HepG2 (cell line): ENCODE data around the gene CLDN9. TPM values are rescaled to one million over a fixed set of nuclear protein-coding genes. Genes with fewer than 3 reads are reported as not detected.
A peak's percentile ranks its signal among the peaks of the same experiment; 100 is the strongest.

Experiments used
- AGO1 ChIP-seq: fragments of 200-400 bp; formaldehyde crosslinking; IDR thresholded peaks from 2 replicates; pipeline ENCODE4 v1.6.1; 2017; ENCODE audit warnings: mild to moderate bottlenecking, low read depth, low read length, moderate library complexity; ENCODE audit not compliant: poor library complexity, severe bottlenecking
- ARNT2 ChIP-seq: sonication (generic); formaldehyde crosslinking; IDR thresholded peaks from 2 replicates; pipeline ENCODE4 v1.8.0; 2022; ENCODE audit warnings: mild to moderate bottlenecking, low read depth, missing genetic modification reagents, moderate library complexity
- ATF2 ChIP-seq: sonication (generic); formaldehyde crosslinking; IDR thresholded peaks from 2 replicates; pipeline ENCODE4 v1.4.0; 2020; ENCODE audit warnings: missing genetic modification reagents
- BATF2 ChIP-seq: sonication (generic); formaldehyde crosslinking; IDR thresholded peaks from 2 replicates; pipeline ENCODE4 v1.8.0; 2022; ENCODE audit warnings: mild to moderate bottlenecking, missing genetic modification reagents, moderate library complexity
- HCFC1 ChIP-seq: fragments of 150-350 bp; IDR thresholded peaks from 2 replicates; pipeline ENCODE4 v1.6.1; 2014; ENCODE audit warnings: low read depth, low read length
- HNRNPLL ChIP-seq: fragments of 200-400 bp; formaldehyde crosslinking; IDR thresholded peaks from 2 replicates; pipeline ENCODE4 v1.6.1; 2017; ENCODE audit warnings: mild to moderate bottlenecking, low read depth, low read length; ENCODE audit not compliant: poor library complexity, severe bottlenecking
- KDM3A ChIP-seq: IDR thresholded peaks from 2 replicates; pipeline ENCODE4 v1.6.1; 2018; ENCODE audit warnings: low read depth, missing compliant biosample characterization
- PAWR ChIP-seq: sonication (generic); formaldehyde crosslinking; IDR thresholded peaks from 2 replicates; pipeline ENCODE4 v1.4.0; 2020; ENCODE audit warnings: missing genetic modification reagents, mild to moderate bottlenecking, borderline replicate concordance
- SPEN ChIP-seq: sonication (generic); formaldehyde crosslinking; IDR thresholded peaks from 2 replicates; pipeline ENCODE4 v1.5.1; 2020; ENCODE audit warnings: low read depth, mild to moderate bottlenecking, missing genetic modification reagents
- YEATS4 ChIP-seq: sonication (generic); formaldehyde crosslinking; IDR thresholded peaks from 2 replicates; pipeline ENCODE4 v1.4.0; 2020; ENCODE audit warnings: missing genetic modification reagents, borderline replicate concordance
- ZNF333 ChIP-seq: sonication (generic); formaldehyde crosslinking; IDR thresholded peaks from 2 replicates; pipeline ENCODE4 v1.4.0; 2020; ENCODE audit warnings: mild to moderate bottlenecking, missing genetic modification reagents, borderline replicate concordance
- ZNF503 ChIP-seq: sonication (generic); formaldehyde crosslinking; IDR thresholded peaks from 2 replicates; pipeline ENCODE4 v1.4.0; 2020; ENCODE audit warnings: missing genetic modification reagents
- ZNF550 ChIP-seq: sonication (generic); formaldehyde crosslinking; IDR thresholded peaks from 2 replicates; pipeline ENCODE4 v1.4.0; 2020; ENCODE audit warnings: mild to moderate bottlenecking, missing genetic modification reagents, borderline replicate concordance
- polyA plus RNA-seq, 8 experiments: library from polyadenylated mRNA; depleted of rRNA in 3 of 8; stranded (reverse) in 7 of 8; unstranded in 1 of 8; fragments of >200 nt; fragmentation: Illumina TruSeq in 4 of 8; extraction: Trizol in 4 of 8; gene quantifications; 2 replicates each; pipeline versions ENCODE4 v1.2.1 to v1.2.3, GENCODE V29; 2011 to 2016; ENCODE audit warnings: low read depth in 4 of 8, missing spikeins in 1 of 8, mixed read lengths in 1 of 8; ENCODE audit not compliant: insufficient read depth in 1 of 8
- total RNA-seq, 5 experiments: library from RNA; depleted of rRNA; stranded (reverse); fragments of >200 nt; fragmentation: Illumina TruSeq; extraction: Trizol; gene quantifications; 2 replicates each; pipeline ENCODE4 v1.2.3, GENCODE V29; 2016; ENCODE audit warnings: low read depth in 1 of 5
- TF ChIP-seq, protein P1 (sequence below): sonication (generic); formaldehyde crosslinking; IDR thresholded peaks from 2 replicates; pipeline ENCODE4 v1.5.1; 2020; ENCODE audit warnings: missing genetic modification reagents, mild to moderate bottlenecking, borderline replicate concordance
- TF ChIP-seq, protein P2 (sequence below): sonication (generic); formaldehyde crosslinking; conservative IDR thresholded peaks from 2 replicates; pipeline ENCODE4 v1.4.0; 2020; ENCODE audit warnings: missing genetic modification reagents
- TF ChIP-seq, protein P3 (sequence below): IDR thresholded peaks from 2 replicates; pipeline ENCODE4 v1.6.1; 2016; ENCODE audit warnings: control low read depth

CLDN9 gene
- total and polyA plus RNA-seq, 2 of the 13 experiments (the other 11 are each of a cell fraction or from before 2014, with no cell fraction given): 0.15 to 0.26 TPM

DNA sequence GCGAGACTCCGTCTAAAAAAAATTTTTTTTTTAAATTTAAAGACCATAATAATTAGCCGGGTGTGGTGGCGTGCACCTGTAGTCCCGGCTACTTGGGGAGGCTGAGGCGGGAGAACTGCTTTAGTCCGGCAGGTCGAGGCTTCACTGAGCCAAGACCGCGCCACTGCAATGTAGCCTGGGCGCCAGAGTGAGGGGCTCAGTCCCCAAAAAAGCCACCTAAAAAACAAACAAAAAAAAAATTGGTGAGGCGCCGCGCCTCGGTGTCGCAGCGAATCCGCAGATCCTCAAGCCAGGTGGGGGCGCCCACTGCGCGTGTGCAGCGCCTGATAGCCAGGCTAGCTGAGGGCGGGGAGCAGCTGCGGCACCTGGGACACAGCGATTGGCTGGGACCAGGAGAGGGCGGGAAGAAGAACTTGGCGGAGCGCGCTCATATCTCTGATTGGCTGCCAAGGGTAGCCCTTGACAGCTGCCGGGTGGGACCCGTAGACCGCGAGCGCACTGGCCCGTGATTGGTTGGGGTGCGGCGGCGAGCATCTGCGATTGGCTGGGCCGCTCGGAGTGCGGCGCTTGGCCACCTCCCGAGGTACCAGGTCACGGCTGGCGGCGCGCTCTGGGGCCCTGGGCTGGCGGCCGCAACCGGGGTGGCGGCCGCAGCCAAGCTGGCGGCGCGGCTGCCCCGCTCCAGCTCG, 9.0 kb upstream of the CLDN9 start (continued):
- TF ChIP-seq KDM3A (peak; percentile 99), ZNF333 (no peak), HCFC1 (no peak; the same call in 1 of the 2 replicates), YEATS4 (CRISPR knock-in tag) (peak; percentile 39; the same call in 1 of the 2 replicates), BATF2 (no peak), HNRNPLL (peak; percentile 73), ARNT2 (peak; percentile 30; the same call in 1 of the 2 replicates), ZNF503 (CRISPR knock-in tag) (no peak; the same call in 1 of the 2 replicates), AGO1 (peak; percentile 75), PAWR (CRISPR knock-in tag) (no peak), SPEN (peak; percentile 58), ZNF550 (CRISPR knock-in tag) (no peak), ATF2 (CRISPR knock-in tag) (peak; percentile 68)
- TF ChIP-seq, protein P1, sequence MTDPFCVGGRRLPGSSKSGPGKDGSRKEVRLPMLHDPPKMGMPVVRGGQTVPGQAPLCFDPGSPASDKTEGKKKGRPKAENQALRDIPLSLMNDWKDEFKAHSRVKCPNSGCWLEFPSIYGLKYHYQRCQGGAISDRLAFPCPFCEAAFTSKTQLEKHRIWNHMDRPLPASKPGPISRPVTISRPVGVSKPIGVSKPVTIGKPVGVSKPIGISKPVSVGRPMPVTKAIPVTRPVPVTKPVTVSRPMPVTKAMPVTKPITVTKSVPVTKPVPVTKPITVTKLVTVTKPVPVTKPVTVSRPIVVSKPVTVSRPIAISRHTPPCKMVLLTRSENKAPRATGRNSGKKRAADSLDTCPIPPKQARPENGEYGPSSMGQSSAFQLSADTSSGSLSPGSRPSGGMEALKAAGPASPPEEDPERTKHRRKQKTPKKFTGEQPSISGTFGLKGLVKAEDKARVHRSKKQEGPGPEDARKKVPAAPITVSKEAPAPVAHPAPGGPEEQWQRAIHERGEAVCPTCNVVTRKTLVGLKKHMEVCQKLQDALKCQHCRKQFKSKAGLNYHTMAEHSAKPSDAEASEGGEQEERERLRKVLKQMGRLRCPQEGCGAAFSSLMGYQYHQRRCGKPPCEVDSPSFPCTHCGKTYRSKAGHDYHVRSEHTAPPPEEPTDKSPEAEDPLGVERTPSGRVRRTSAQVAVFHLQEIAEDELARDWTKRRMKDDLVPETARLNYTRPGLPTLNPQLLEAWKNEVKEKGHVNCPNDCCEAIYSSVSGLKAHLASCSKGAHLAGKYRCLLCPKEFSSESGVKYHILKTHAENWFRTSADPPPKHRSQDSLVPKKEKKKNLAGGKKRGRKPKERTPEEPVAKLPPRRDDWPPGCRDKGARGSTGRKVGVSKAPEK (CRISPR knock-in tag): no peak
- TF ChIP-seq, protein P2, sequence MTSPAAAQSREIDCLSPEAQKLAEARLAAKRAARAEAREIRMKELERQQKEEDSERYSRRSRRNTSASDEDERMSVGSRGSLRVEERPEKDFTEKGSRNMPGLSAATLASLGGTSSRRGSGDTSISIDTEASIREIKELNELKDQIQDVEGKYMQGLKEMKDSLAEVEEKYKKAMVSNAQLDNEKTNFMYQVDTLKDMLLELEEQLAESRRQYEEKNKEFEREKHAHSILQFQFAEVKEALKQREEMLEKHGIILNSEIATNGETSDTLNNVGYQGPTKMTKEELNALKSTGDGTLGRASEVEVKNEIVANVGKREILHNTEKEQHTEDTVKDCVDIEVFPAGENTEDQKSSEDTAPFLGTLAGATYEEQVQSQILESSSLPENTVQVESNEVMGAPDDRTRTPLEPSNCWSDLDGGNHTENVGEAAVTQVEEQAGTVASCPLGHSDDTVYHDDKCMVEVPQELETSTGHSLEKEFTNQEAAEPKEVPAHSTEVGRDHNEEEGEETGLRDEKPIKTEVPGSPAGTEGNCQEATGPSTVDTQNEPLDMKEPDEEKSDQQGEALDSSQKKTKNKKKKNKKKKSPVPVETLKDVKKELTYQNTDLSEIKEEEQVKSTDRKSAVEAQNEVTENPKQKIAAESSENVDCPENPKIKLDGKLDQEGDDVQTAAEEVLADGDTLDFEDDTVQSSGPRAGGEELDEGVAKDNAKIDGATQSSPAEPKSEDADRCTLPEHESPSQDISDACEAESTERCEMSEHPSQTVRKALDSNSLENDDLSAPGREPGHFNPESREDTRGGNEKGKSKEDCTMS (CRISPR knock-in tag): no peak
- TF ChIP-seq, protein P3, sequence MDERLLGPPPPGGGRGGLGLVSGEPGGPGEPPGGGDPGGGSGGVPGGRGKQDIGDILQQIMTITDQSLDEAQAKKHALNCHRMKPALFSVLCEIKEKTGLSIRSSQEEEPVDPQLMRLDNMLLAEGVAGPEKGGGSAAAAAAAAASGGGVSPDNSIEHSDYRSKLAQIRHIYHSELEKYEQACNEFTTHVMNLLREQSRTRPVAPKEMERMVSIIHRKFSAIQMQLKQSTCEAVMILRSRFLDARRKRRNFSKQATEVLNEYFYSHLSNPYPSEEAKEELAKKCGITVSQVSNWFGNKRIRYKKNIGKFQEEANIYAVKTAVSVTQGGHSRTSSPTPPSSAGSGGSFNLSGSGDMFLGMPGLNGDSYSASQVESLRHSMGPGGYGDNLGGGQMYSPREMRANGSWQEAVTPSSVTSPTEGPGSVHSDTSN (CRISPR knock-in tag): peak; percentile 88
